Measurements from ENCODE around the gene CETP. TPM values are rescaled to one million over a fixed set of nuclear protein-coding genes. Genes with fewer than 3 reads are reported as not detected.
A peak's percentile ranks its signal among the peaks of the same experiment; 100 is the strongest.

CETP gene
- total and polyA plus RNA-seq, 2 of the 8 experiments (the other 6 are each of a cell fraction or from before 2014, with no cell fraction given), result not detected

DNA sequence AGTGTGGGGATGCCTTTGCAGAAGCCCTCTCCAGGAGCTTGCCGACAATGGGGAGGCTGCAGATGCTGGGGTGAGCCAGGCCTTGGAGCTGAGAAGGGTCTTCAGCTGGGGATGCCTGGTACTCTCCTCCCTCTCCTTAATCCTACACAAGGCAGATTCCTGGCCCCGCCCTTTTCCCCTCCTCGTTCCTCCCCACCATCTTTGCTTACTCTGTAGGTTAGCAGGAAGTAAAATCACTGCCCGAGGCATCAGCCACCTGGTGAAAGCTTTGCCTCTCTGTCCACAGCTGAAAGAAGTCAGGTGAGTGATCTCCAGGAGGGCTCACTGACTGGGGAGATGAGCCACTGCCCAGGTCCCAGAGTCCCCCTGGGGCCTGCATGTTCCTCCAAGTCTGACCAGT is 66.3 kb downstream of the CETP start:
- Histone ChIP-seq H3K23ac (ENCODE audit: insufficient read length) (no peak overlapping the region), H4K91ac (replicated peaks; ENCODE audit: insufficient read length, low read length) (no peak overlapping the region), H3K79me1 (ENCODE audit: low read depth, low read length) (no peaks in the 10 kb centered on the region), H4K20me1 (replicated peaks in 1 of 2; ENCODE audit: control insufficient read depth in 1 of 2, insufficient read depth in 2 of 2, low read length in 2 of 2) (peaks cover 0 to 2% of the 10 kb centered on the region in 2 experiments), H3K4me1 (replicated peaks in 1 of 4; ENCODE audit: control insufficient read depth in 3 of 4, insufficient read depth in 4 of 4, low read length in 3 of 4) (no peaks in the 10 kb centered on the region), H3K4me3 (ENCODE audit: extremely low read depth in 1 of 4, insufficient read depth in 2 of 4, low read depth in 3 of 4, low read length in 4 of 4) (no peak overlapping the region), H3K23me2 (ENCODE audit: low read depth, low read length) (peaks cover 6% of the 10 kb centered on the region; the same call in 1 of the 2 replicates), H2BK20ac (ENCODE audit: low read length) (no peak overlapping the region), H3K27ac (ENCODE audit: low read depth, low read length) (no peak overlapping the region), H3K4me2 (ENCODE audit: insufficient read depth in 1 of 2, low read depth in 2 of 2, low read length in 2 of 2) (no peak overlapping the region), H3K18ac (ENCODE audit: extremely low read depth, low read length) (no peak overlapping the region), H3K27me3 (replicated peaks in 1 of 4; ENCODE audit: control insufficient read depth in 3 of 4, extremely low read depth in 1 of 4, insufficient read depth in 3 of 4, low read length in 3 of 4) (no peaks in the 10 kb centered on the region), H2BK12ac (ENCODE audit: low read depth, low read length) (no peak overlapping the region), H2BK15ac (ENCODE audit: low read length) (no peak overlapping the region), H3K4ac (replicated peaks; ENCODE audit: insufficient read length, low read depth, low read length) (no peak overlapping the region), H4K5ac (ENCODE audit: insufficient read length, low read depth, low read length) (no peak overlapping the region), H3K9ac (replicated peaks in 1 of 4; ENCODE audit: extremely low read depth in 1 of 4, low read depth in 3 of 4, low read length in 3 of 4) (no peak overlapping the region), H3K14ac (ENCODE audit: insufficient read length) (no peak overlapping the region), H2BK120ac (replicated peaks; ENCODE audit: low read depth, low read length) (no peak overlapping the region), H2AFZ (ENCODE audit: low read length) (0 out of 2 replicates have a peak overlapping the region, but pooled peaks have one; percentile 82), H2BK5ac (ENCODE audit: low read depth, low read length) (no peak overlapping the region), H2AK5ac (ENCODE audit: low read depth, low read length) (no peak overlapping the region), H3K79me2 (ENCODE audit: control insufficient read depth in 1 of 2, insufficient read depth in 2 of 2, low read length in 2 of 2) (no peaks in the 10 kb centered on the region), H3K36me3 (ENCODE audit: control insufficient read depth in 2 of 4, insufficient read depth in 4 of 4, low read length in 3 of 4) (no peaks in the 10 kb centered on the region), H3K56ac (replicated peaks; ENCODE audit: insufficient read length, low read depth, low read length) (no peak overlapping the region), H4K8ac (ENCODE audit: extremely low read depth, insufficient read depth, low read length) (no peak overlapping the region), H3K9me3 (ENCODE audit: insufficient read depth in 2 of 2, low read depth in 1 of 2, low read length in 1 of 2) (no peaks in the 10 kb centered on the region)
- WGBS, 2 experiments (ENCODE audit: extremely low coverage in 1 of 2, insufficient coverage in 1 of 2, insufficient read length in 1 of 2, insufficient replicate concordance in 2 of 2, low coverage in 1 of 2, low lambda C conversion rate in 2 of 2, missing lambda C conversion rate in 1 of 2), result 59% methylated on average over 3 of the region's 4 CpGs; no CpG with 5 or more reads in 1 of the 2 experiments
- no peak for DNase-seq (ENCODE audit: low read depth in 1 of 2, low spot score in 2 of 2)
- ChIA-PET POLR2A (ENCODE audit: partially characterized antibody) (interaction anchor here (0.5 kb wide), 1 partner anchor 314 kb away, joined by 3 read pairs; no protein-coding TSS in a partner anchor), CTCF (ENCODE audit: partially characterized antibody) (interaction anchor here (0.8 to 1.8 kb wide), 2 partner anchors 12 to 17 kb away, joined by 3 to 6 read pairs; no protein-coding TSS in a partner anchor)
- no peak for FAIRE-seq
- TF ChIP-seq GABPA (IDR thresholded peaks at IDR 0.05; ENCODE audit: borderline replicate concordance, insufficient read depth, low read length), result no peak
- TF ChIP-seq FOSL1 (IDR thresholded peaks at IDR 0.05; ENCODE audit: insufficient read depth, low read depth, low read length), result no peak
- TF ChIP-seq KDM5A (IDR thresholded peaks at IDR 0.05; ENCODE audit: low read length), result no peak
- TF ChIP-seq JUN (IDR thresholded peaks at IDR 0.05; ENCODE audit: low read depth, low read length), result no peak
- TF ChIP-seq, protein P1, sequence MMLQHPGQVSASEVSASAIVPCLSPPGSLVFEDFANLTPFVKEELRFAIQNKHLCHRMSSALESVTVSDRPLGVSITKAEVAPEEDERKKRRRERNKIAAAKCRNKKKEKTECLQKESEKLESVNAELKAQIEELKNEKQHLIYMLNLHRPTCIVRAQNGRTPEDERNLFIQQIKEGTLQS (IDR thresholded peaks at IDR 0.05; ENCODE audit: insufficient read depth, low read depth, low read length), result no peak
- TF ChIP-seq KDM1A (IDR thresholded peaks at IDR 0.05; ENCODE audit: borderline replicate concordance, low read length), result no peak
- TF ChIP-seq RNF2 (IDR thresholded peaks at IDR 0.05; ENCODE audit: borderline replicate concordance, low read depth, low read length, missing control alignments, poor library complexity, severe bottlenecking), result no peak
- no peak for TF ChIP-seq CHD1 (IDR thresholded peaks at IDR 0.05; ENCODE audit: low read depth, low read length)
- TF ChIP-seq TAF7 (optimal IDR thresholded peaks at IDR 0.05; ENCODE audit: borderline replicate concordance, low read depth, low read length), result no peak
- TF ChIP-seq, protein P2, sequence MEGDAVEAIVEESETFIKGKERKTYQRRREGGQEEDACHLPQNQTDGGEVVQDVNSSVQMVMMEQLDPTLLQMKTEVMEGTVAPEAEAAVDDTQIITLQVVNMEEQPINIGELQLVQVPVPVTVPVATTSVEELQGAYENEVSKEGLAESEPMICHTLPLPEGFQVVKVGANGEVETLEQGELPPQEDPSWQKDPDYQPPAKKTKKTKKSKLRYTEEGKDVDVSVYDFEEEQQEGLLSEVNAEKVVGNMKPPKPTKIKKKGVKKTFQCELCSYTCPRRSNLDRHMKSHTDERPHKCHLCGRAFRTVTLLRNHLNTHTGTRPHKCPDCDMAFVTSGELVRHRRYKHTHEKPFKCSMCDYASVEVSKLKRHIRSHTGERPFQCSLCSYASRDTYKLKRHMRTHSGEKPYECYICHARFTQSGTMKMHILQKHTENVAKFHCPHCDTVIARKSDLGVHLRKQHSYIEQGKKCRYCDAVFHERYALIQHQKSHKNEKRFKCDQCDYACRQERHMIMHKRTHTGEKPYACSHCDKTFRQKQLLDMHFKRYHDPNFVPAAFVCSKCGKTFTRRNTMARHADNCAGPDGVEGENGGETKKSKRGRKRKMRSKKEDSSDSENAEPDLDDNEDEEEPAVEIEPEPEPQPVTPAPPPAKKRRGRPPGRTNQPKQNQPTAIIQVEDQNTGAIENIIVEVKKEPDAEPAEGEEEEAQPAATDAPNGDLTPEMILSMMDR (IDR thresholded peaks at IDR 0.05; ENCODE audit: control extremely low read depth in 1 of 3, insufficient read depth in 1 of 3, low read depth in 1 of 3, low read length in 3 of 3), result no peak
